A549 treated with ZK216348 at 1 μM for 4 hours (cell line): Measurements from ENCODE around the gene ATOH7. TPM values are rescaled to one million over a fixed set of nuclear protein-coding genes. Genes with fewer than 3 reads are reported as not detected.

ENCODE experiments used
- total RNA-seq: library from RNA; stranded (reverse); fragments of 200-300 nt; extraction: Qiagen RNA extraction; gene quantifications from 5 replicates; pipeline ENCODE4 v1.2.3, GENCODE V29; 2022; ENCODE audit warnings: low read depth

The ATOH7 gene
- 0.18 to 0.31 TPM (median 0.22 TPM) in 5 replicates for total RNA-seq

DNA sequence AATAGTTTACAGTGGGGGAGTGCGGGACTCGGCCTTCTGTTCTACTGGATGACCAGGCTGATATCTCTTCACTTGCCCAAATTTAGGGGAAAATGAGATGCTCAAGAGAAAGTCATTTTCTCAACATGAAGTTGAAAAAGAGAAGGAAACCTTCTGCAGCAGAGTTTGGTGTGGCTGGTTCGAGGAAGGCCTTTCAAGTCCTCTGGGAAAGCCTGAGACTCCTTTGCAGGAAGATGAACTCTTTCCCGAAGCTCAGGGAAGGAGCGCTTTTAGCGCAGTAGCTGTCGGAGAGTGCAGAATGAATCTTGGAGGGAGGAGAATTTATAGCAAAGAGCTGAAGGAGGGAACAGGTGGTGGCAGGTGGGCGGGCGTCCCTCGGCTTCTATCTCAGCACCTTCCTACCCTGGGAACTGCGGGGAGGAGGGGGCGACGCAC, at the start of gene ATOH7:
ATOH7 (minus strand) TSS at position 297 of the 435 bp plus-strand sequence. CDS start 436 bp downstream, outside the sequence.

Other genes with a start within 250 kb of the ATOH7 start
- gene HERC4, start 156.8 kb downstream of the ATOH7 start, total RNA-seq = 28.1 to 41.3 TPM (median 37.2 TPM) in 5 replicates
- 2.3 to 3.8 TPM (median 2.7 TPM) in 5 replicates for gene MYPN, start 122.6 kb downstream of the ATOH7 start, total RNA-seq
- 196 to 273 TPM (median 230 TPM) in 5 replicates for gene HNRNPH3, start 100.0 kb upstream of the ATOH7 start, total RNA-seq
- 2.6 to 3.5 TPM (median 3.2 TPM) in 5 replicates for gene PBLD, start 100.8 kb upstream of the ATOH7 start, total RNA-seq
- gene RUFY2, start 175.2 kb upstream of the ATOH7 start, total RNA-seq = 5.0 to 13.3 TPM (median 9.1 TPM) in 5 replicates
- gene DNA2, start 239.9 kb upstream of the ATOH7 start, total RNA-seq = 5.5 to 11.7 TPM (median 10.1 TPM) in 5 replicates